ENCODE data around the gene PRDM15. TPM values are rescaled to one million over a fixed set of nuclear protein-coding genes. Genes with fewer than 3 reads are reported as not detected.

Gene PRDM15
- total RNA-seq, 1 donor from 2014 or later: 13.6 TPM

DNA sequence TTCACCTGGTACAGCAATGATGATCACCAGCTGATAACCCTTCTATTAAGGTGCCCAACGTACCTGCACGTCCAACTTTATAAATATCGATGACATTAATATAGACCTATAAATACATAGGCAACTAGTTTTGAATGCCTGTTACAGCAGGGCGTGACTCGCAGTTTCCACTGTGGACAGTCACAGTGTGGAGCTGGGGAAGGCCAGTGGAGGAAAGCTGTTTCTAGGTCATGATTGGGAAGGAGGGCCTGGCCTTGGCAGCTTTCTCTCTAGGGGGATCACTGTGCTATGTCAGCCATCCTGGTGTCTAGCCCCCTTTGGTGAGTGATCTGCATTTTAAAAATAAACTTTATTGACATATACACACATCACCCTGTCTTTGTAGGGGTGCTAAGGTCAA lies 4.4 kb upstream of the PRDM15 start:
- CTCF ChIA-PET: no interaction called here
- H3K4me1 Mint-ChIP-seq: peaks cover 17% of the 10 kb centered on the region
- no peak for ATAC-seq (ENCODE audit: low read depth)
- no peak overlapping the region for H3K27ac Mint-ChIP-seq
- no peak for DNase-seq
- intact Hi-C loops (cut with micrococcal nuclease): no loop called here
- TF ChIP-seq, protein P1, sequence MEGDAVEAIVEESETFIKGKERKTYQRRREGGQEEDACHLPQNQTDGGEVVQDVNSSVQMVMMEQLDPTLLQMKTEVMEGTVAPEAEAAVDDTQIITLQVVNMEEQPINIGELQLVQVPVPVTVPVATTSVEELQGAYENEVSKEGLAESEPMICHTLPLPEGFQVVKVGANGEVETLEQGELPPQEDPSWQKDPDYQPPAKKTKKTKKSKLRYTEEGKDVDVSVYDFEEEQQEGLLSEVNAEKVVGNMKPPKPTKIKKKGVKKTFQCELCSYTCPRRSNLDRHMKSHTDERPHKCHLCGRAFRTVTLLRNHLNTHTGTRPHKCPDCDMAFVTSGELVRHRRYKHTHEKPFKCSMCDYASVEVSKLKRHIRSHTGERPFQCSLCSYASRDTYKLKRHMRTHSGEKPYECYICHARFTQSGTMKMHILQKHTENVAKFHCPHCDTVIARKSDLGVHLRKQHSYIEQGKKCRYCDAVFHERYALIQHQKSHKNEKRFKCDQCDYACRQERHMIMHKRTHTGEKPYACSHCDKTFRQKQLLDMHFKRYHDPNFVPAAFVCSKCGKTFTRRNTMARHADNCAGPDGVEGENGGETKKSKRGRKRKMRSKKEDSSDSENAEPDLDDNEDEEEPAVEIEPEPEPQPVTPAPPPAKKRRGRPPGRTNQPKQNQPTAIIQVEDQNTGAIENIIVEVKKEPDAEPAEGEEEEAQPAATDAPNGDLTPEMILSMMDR (IDR thresholded peaks at IDR 0.05): no peak
- POLR2A ChIA-PET: no interaction called here
- H3K9me3 Mint-ChIP-seq: no peaks in the 10 kb centered on the region
- no peak overlapping the region for H3K4me3 Mint-ChIP-seq
- H3K36me3 Mint-ChIP-seq (ENCODE audit: low read depth): peaks cover 2% of the 10 kb centered on the region
- H3K27me3 Mint-ChIP-seq: no peaks in the 10 kb centered on the region

DNA sequence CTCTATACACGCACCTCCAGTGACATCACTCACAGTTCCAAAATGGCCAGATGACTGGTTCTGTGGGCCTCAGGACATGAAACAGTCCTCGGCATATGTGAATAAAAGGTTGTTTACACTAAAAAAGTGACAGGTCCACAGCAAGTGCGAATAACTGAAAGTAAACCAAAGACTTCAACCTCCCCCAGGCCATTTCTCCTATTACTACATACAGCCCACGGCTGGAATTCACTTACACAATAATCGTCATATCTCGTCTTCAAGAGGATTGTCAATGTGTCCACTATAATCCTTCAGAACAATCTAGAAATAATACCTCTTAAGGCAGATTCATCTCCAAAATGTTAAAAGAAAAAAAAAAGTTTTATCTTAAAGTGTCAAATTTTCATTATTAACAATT lies 1.9 kb upstream of the PRDM15 start:
- DNase-seq: no peak
- ChIA-PET CTCF (interaction anchor here (1.6 kb wide), 1 partner anchor 65 kb away, joined by 3 read pairs; no protein-coding TSS in a partner anchor), POLR2A (no interaction called here)
- intact Hi-C loops (cut with micrococcal nuclease): no loop called here
- H3K27me3 Mint-ChIP-seq: no peaks in the 10 kb centered on the region
- peak overlapping the region; percentile 48 for H3K4me3 Mint-ChIP-seq
- peak overlapping the region; percentile 53 for H3K27ac Mint-ChIP-seq
- no peak for ATAC-seq (ENCODE audit: low read depth)
- H3K4me1 Mint-ChIP-seq: peaks cover 38% of the 10 kb centered on the region
- H3K36me3 Mint-ChIP-seq (ENCODE audit: low read depth): peaks cover 2% of the 10 kb centered on the region
- TF ChIP-seq, protein P1 (IDR thresholded peaks at IDR 0.05): no peak
- no peaks in the 10 kb centered on the region for H3K9me3 Mint-ChIP-seq

DNA sequence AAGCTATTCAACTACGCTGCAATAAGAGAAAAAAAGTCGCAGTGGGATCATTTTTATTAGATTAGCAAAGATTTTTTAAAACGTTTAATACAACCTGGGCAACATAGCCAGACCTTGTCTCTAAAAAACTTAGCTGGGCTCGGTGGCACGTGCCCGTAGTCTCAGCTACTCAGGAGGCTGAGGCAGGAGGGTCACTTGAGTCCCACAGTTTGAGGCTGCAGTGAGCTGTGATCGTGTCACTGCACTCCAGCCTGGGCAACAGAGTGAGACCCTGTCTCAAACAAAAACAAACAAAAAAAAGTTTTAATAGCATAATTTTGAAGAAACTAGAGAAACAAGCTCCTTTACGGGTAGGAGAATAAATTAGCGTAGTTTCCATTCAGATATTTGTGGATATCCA lies 1.0 kb upstream of the PRDM15 start:
- POLR2A ChIA-PET: interaction anchor here (0.7 to 2.8 kb wide), 8 partner anchors 9 to 241 kb away, joined by 3 to 15 read pairs (median 6); no protein-coding TSS in a partner anchor

DNA sequence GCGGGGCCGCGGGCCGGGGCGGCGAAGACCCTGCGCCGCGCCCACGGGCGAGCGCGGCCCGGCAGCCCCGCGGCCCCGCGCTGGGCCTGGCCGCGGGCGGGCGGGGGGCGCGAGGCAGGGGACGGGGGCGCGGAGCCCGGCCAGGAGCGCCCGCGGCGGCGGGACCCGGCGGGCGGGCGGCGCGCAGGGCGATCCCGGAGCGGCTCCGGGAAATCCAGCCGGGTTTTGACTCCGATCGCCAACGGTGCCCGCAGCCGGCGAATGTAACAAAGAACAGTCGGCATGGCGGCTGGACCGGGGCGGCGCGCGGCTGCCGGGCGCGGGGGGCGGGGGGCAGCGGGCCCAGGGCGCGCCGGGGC lies 334 bp downstream of the PRDM15 start:
- CTCF ChIA-PET: interaction anchor here (1.9 kb wide), 2 partner anchors 229 to 239 kb away, joined by 7 to 10 read pairs; no protein-coding TSS in a partner anchor
- DNase-seq (peak; percentile 65), ATAC-seq (ENCODE audit: low read depth) (peak; percentile 75)
- TF ChIP-seq, protein P1 (IDR thresholded peaks at IDR 0.05): no peak
- Mint-ChIP-seq H3K4me3 (peak overlapping the region; percentile 73), H3K36me3 (ENCODE audit: low read depth) (peaks cover 3% of the 10 kb centered on the region), H3K27me3 (no peaks in the 10 kb centered on the region), H3K27ac (peak overlapping the region; percentile 56), H3K4me1 (peaks cover 39% of the 10 kb centered on the region), H3K9me3 (no peaks in the 10 kb centered on the region)
- intact Hi-C loops (cut with micrococcal nuclease): loop anchor here (1.0 to 5.0 kb wide), 8 partner anchors 11 to 617 kb away; partner anchors contain the start of genes MX2, RSPH1 and ZBTB21
- POLR2A ChIA-PET: interaction anchor here (1.0 to 2.8 kb wide), 9 partner anchors 11 to 242 kb away, joined by 3 to 15 read pairs (median 5); no protein-coding TSS in a partner anchor

More for the DNA sequence above, 1.0 kb upstream of the PRDM15 start:
- CTCF ChIA-PET: interaction anchor here (1.0 to 1.9 kb wide), 6 partner anchors 15 to 237 kb away, joined by 3 to 10 read pairs (median 6); no protein-coding TSS in a partner anchor
- Mint-ChIP-seq H3K27me3 (no peaks in the 10 kb centered on the region), H3K36me3 (ENCODE audit: low read depth) (peaks cover 2% of the 10 kb centered on the region), H3K4me1 (peaks cover 37% of the 10 kb centered on the region), H3K27ac (peak overlapping the region; percentile 93), H3K9me3 (no peaks in the 10 kb centered on the region), H3K4me3 (peak overlapping the region; percentile 90)
- TF ChIP-seq, protein P1 (IDR thresholded peaks at IDR 0.05): no peak
- ATAC-seq (ENCODE audit: low read depth) (no peak), DNase-seq (no peak)
- intact Hi-C loops (cut with micrococcal nuclease): no loop called here

DNA sequence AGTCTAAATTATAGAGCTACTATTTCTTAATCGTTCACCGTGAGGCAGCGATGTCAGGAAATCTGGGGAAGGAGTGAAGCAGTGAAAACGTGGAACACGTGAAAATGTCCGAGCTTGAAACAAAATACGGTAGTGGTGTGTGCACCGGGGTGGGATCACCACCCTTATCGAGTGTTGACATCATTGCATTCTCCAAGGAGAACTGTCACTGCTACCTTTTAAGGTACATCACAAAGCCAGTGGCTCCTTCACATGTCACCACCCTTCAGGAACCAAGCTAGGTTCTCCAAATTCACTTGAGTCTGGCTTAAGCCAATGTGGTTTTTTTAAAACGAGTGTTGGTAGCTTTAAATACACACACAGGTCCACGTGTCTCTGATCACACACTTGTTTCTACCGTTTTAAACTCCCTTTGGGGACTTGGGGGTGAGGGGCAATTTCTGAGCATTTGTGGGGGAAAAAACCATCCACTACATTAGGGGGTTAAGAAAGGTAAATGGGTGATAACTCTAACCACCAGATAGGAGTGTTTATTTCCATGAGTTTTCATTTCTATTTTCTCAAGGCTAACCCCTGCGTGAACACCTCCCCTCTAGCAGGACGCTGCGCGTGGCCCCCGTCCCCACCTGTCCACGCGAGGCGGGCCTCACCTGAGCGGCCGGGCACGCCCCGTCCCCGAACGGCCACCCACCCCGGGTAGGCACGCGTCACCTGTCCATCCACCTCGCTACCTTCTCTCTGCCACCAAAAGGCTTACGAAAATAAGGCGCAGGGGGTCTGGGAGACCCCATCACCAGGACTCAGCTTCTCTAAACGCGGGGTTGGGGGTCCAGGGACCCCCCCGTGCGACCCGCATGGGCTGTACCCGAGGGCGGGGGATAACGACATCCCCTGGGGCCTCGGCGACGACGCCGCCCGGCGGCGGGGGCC lies 978 bp downstream of the PRDM15 start:
- CTCF ChIA-PET: interaction anchor here (0.7 to 1.4 kb wide), 4 partner anchors 45 to 239 kb away, joined by 3 to 9 read pairs (median 5); no protein-coding TSS in a partner anchor

More for the DNA sequence above, 978 bp downstream of the PRDM15 start:
- intact Hi-C loops (cut with micrococcal nuclease): loop anchor here (1.0 to 5.0 kb wide), 5 partner anchors 10 to 516 kb away; partner anchors contain the start of gene MX2
- H3K4me3 Mint-ChIP-seq: peak overlapping the region; percentile 87
- peaks cover 6% of the 10 kb centered on the region for H3K36me3 Mint-ChIP-seq (ENCODE audit: low read depth)
- peak overlapping the region; percentile 85 for H3K27ac Mint-ChIP-seq
- peak; percentile 30 for ATAC-seq (ENCODE audit: low read depth)
- H3K27me3 Mint-ChIP-seq: no peaks in the 10 kb centered on the region
- peak; percentile 46 for DNase-seq
- H3K9me3 Mint-ChIP-seq: no peaks in the 10 kb centered on the region
- peaks cover 39% of the 10 kb centered on the region for H3K4me1 Mint-ChIP-seq
- POLR2A ChIA-PET: interaction anchor here (0.6 to 2.8 kb wide), 15 partner anchors 10 to 510 kb away, joined by 3 to 15 read pairs (median 4); partner anchors contain the start of gene ZBTB21
- TF ChIP-seq, protein P1 (IDR thresholded peaks at IDR 0.05): no peak
